Epithelial cell of esophagus (primary cell): ENCODE measurements around the gene MRGPRX2.

Experiments used
- DNase-seq: peaks from one replicate; pipeline ENCODE4 v3.0.0; 2010; ENCODE audit warnings: low read depth
- H3K4me3 ChIP-seq: 2 replicates; pipeline ENCODE4 v1.5.1; 2011; ENCODE audit warnings: mild to moderate bottlenecking, low read length, control low read depth
- TF ChIP-seq, protein P1 (sequence below): IDR thresholded peaks from 2 replicates; pipeline ENCODE4 v1.5.1; 2011; ENCODE audit warnings: low read depth, mild to moderate bottlenecking, low read length, control low read depth, inconsistent platforms; ENCODE audit not compliant: insufficient read depth; ENCODE audit errors: missing control alignments

Gene MRGPRX2

DNA sequence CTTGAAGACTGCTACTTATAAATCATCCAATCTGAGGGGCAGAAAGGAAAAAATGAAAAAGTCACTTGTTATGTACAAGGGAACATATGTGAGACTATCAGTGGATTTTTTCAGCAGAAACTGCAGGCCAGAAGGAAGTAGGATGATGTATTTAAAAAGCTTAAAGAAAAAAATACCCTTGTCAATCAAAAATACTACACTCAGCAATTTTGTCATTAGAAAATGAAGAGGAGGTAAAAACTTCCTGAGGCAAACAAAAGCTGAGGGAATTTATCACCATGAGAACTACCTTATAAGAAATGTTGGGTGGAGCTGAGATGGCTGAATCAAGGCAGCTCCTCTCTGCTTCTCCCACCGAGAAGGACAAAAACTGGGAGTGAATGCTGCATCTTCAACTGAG, 21.1 kb downstream of the MRGPRX2 start:
- TF ChIP-seq, protein P1, sequence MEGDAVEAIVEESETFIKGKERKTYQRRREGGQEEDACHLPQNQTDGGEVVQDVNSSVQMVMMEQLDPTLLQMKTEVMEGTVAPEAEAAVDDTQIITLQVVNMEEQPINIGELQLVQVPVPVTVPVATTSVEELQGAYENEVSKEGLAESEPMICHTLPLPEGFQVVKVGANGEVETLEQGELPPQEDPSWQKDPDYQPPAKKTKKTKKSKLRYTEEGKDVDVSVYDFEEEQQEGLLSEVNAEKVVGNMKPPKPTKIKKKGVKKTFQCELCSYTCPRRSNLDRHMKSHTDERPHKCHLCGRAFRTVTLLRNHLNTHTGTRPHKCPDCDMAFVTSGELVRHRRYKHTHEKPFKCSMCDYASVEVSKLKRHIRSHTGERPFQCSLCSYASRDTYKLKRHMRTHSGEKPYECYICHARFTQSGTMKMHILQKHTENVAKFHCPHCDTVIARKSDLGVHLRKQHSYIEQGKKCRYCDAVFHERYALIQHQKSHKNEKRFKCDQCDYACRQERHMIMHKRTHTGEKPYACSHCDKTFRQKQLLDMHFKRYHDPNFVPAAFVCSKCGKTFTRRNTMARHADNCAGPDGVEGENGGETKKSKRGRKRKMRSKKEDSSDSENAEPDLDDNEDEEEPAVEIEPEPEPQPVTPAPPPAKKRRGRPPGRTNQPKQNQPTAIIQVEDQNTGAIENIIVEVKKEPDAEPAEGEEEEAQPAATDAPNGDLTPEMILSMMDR: no peak
- no peak overlapping the region for H3K4me3 ChIP-seq
- DNase-seq: no peak

DNA sequence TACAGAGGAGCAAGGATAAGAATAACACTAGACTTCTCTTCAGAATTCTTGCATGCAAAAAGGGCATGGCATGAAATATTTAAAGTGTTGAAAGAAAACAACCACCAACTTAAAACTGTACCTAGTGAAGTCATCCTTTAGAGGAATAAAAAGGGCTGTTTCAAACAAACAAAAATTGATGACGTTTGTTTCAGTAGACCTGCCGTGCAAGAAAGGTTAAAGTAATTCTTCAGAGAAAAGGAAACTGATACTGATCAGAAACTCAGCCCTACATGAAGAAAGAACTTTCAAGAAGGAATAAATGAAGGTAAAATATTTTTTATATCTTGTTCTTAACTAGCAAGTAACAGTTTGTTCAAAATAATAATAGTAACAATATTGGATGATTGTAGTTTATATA, 27.5 kb downstream of the MRGPRX2 start:
- DNase-seq: no peak
- H3K4me3 ChIP-seq: no peak overlapping the region
- TF ChIP-seq, protein P1: no peak

DNA sequence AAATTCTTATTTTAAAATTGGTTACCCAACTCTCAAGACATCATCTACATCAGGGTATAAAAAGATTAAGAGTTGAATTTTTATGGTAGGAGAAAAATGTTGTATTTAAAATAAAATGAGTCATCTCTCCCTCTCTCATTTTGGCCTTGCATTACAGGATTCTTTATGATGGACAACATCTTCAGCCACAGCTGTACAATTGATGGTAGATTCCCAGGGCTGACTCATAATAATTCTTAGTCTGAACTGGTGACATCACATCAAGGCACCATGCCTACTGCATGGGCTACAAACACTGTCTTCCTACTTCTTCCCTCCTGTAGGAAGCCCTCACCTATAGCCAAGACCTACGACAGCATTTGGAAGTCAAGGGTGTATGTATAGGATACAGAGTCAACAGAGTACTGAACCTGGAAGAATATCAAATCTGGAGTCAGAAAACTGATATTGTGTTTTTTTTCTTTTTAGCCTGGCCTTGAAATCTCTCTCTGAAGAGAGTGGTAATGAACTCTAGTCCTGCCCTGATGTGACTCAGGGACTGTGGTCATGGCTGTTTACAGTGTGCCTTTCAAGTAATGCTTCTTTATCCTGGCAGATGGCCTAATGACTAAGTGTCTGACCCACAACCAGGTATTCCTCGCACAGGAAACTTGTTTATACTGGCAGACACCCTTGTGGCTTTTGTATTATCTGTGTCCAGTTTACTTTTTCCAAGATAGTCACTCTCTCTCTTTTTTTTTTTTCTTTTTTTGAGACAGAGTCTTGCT, 32.5 kb downstream of the MRGPRX2 start:
- TF ChIP-seq, protein P1: no peak
- no peak overlapping the region for H3K4me3 ChIP-seq
- peak; percentile 98 for DNase-seq

DNA sequence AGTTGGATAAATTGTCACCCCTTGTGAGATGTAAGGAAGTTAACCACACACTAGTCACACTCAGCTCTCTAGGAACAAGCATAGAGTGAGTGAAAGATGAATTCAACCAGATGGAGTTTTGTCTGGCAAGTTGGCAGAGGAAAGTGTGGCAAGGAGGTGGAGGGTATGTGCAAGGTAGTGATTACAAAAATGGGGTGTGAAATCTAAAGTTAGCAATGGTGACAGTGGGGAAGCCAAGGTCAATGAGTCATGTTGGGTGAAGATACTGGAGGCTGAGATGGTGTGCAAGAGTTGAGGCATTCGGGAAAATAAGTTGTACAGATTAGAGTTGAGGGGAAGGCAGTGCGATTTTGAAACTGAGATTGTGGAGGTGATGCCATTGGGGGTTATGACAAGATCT, 33.7 kb downstream of the MRGPRX2 start:
- no peak for DNase-seq
- TF ChIP-seq, protein P1: no peak
- H3K4me3 ChIP-seq: no peak overlapping the region

DNA sequence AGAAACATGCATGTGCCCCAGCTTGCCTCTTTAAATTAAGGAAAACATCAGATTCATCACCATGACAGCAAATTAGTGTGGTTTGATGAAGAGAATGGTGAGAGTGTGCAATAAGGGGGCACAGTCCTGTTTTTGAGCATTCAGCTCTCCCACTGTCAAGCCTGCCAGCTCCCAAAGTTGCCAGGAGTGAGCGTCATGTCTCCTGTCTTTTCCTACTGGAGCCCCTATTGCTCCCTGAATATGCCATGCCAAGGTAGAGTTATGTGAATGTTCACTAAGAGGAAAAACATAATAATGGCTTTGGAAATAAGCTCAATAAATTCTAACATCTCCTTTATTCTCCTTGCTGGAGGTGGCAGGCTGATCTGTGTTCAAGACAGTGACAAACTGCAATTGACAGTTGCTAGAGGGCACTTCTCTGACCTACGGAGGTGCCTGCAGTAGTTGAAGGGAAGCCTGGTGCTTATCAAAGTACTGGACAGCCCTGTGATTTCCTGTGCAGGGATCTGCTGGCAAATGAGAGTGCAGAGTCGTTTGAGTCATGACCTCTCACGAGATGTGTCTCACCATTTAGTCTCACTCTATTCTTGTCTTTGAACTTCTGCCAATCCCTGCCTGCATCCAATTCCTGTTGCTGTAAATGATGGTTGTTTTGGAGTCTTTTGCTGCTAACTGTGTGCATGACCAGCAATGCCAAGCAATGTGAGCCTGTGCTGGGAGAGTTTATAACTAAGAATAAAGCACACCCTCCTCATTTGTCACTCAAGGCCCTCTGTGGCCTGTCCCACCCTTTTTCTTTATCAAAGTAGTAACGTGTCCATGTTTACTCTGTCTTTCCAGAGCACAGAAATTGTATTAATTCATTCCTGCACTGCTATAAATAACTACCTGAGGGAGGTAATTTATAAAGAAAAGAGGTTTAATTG, 34.8 kb downstream of the MRGPRX2 start:
- peak; percentile 12 for DNase-seq
- TF ChIP-seq, protein P1: no peak

DNA sequence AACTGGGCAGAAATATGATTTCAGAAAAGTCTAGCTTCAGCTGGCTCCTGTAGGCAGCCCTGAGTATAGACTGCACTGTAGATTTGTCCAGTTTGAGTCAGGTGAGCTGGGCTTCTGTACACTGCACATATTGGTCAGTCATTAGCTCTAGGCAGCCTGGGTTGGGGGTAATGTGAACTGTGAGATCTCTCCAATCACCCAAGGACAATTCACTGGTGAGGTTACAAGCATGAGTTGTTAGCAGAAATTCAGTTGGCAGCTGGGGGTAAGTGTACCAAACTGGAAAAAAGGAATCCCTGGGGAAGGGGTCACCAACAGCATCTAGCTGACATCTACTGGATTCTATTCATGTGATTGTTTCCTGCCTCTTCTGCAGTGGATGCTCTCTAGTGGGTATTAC, 39.7 kb downstream of the MRGPRX2 start:
- TF ChIP-seq, protein P1: no peak
- DNase-seq: no peak

More for the DNA sequence above, 34.8 kb downstream of the MRGPRX2 start:
- H3K4me3 ChIP-seq: no peak overlapping the region

More for the DNA sequence above, 39.7 kb downstream of the MRGPRX2 start:
- no peak overlapping the region for H3K4me3 ChIP-seq
